Measurements from ENCODE around the gene PPP1R16B.

Gene PPP1R16B

GRCh38 chr20:38965264-38965663, 159.8 kb downstream of the PPP1R16B start:
- no peak for DNase-seq (ENCODE audit: low spot score)

GRCh38 chr20:38968090-38968489, 162.6 kb downstream of the PPP1R16B start:
- DNase-seq (ENCODE audit: low spot score), result no peak

- peak; percentile 40 for DNase-seq (ENCODE audit: low spot score)
Observed at GRCh38 chr20:38969708-38970107, 164.2 kb downstream of the PPP1R16B start.

DNA sequence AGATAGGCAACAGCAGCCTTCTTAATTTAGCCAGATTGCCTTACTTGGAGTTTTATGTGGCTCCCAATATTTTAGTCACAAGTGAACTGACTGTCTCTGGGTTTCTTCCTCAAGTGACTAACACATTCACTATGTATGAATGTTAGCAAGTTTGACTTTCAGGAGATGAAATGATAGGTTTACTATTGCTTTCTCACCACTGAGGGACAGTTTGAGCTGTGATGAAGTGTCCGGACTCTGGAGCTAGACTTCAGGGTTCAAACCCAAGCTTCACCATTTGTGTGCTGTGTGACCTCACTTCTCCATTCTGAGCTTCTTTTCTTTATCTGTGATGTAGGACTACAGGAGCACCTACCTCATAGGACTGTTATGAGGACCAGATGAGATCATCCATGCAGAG, 164.8 kb downstream of the PPP1R16B start:
- DNase-seq (ENCODE audit: low spot score), result peak; percentile 93
